Measurements from ENCODE around the gene RTL1. TPM values are rescaled to one million over a fixed set of nuclear protein-coding genes. Genes with fewer than 3 reads are reported as not detected.

RTL1 gene
- total and polyA plus RNA-seq, 2 of the 8 experiments (the other 6 are each of a cell fraction or from before 2014, with no cell fraction given): not detected

DNA sequence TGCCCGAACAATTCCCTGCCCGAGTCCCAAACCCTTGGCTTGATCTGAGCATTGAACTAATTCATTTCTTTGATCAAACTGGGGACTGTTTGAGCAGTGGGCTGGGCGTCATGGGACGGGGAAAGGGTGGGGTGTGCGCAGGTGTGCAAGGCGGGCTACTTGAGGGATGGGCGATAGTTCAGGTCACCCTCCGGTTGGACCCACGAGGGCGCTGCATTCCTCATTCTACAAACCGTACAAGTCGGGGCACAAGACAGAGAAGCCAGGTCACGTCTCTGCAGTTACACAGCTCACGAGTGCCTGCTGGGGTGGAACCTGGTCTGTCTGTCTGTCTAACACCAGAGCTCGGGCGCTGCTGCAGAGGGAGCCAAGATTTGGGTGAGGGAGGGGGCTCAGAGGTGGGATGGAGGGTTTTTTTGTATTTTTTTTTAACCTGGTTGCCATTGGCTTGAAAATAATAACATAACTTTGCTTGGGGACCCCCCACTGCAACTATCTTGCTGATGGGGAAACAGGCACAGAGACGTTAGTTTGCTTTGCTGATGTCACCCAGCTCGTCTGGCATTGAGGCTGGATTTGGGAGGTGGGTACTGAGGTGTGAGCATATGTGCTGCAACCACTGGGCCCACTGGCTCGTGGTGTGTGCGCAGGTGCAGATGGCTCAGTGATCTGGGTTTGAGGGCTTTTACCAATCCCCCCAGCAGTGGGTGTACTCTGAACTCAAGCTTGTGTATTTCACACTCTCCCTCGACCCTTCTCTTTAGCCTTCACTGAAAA, 7.6 kb upstream of the RTL1 start:
- H2AK5ac ChIP-seq (ENCODE audit: low read depth, low read length): no peak overlapping the region
- no peaks in the 10 kb centered on the region for H3K23me2 ChIP-seq (ENCODE audit: low read depth, low read length)
- H3K79me1 ChIP-seq (ENCODE audit: low read depth, low read length): no peaks in the 10 kb centered on the region
- TF ChIP-seq RAD21 (IDR thresholded peaks at IDR 0.05 in 1 of 2, conservative IDR thresholded peaks at IDR 0.05 in 1 of 2; ENCODE audit: low read depth in 2 of 2, low read length in 2 of 2) (peak; percentile 25 to 39; a peak in 3 of 4 replicates), CEBPB (IDR thresholded peaks at IDR 0.05; ENCODE audit: low read depth, low read length) (no peak)
- TF ChIP-seq, protein P1, sequence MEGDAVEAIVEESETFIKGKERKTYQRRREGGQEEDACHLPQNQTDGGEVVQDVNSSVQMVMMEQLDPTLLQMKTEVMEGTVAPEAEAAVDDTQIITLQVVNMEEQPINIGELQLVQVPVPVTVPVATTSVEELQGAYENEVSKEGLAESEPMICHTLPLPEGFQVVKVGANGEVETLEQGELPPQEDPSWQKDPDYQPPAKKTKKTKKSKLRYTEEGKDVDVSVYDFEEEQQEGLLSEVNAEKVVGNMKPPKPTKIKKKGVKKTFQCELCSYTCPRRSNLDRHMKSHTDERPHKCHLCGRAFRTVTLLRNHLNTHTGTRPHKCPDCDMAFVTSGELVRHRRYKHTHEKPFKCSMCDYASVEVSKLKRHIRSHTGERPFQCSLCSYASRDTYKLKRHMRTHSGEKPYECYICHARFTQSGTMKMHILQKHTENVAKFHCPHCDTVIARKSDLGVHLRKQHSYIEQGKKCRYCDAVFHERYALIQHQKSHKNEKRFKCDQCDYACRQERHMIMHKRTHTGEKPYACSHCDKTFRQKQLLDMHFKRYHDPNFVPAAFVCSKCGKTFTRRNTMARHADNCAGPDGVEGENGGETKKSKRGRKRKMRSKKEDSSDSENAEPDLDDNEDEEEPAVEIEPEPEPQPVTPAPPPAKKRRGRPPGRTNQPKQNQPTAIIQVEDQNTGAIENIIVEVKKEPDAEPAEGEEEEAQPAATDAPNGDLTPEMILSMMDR (IDR thresholded peaks at IDR 0.05; ENCODE audit: control extremely low read depth in 1 of 3, insufficient read depth in 1 of 3, low read depth in 1 of 3, low read length in 3 of 3): peak in 1 of 3 experiments; percentile 19; a peak in 2 of 4 replicates
- DNase-seq (ENCODE audit: low read depth in 1 of 2, low spot score in 2 of 2) (peak in 1 of 2 experiments; percentile 43), FAIRE-seq (no peak)
- H2BK120ac ChIP-seq (replicated peaks; ENCODE audit: low read depth, low read length): no peak overlapping the region
- H3K4me2 ChIP-seq (ENCODE audit: insufficient read depth in 1 of 2, low read depth in 2 of 2, low read length in 2 of 2): no peak overlapping the region
- ChIA-PET CTCF (ENCODE audit: partially characterized antibody) (interaction anchor here (0.9 to 1.2 kb wide), 3 partner anchors 60 to 328 kb away, joined by 3 to 4 read pairs (median 3); no protein-coding TSS in a partner anchor), POLR2A (ENCODE audit: partially characterized antibody) (interaction anchor here (0.6 kb wide), 1 partner anchor 104 kb away, joined by 3 read pairs; no protein-coding TSS in a partner anchor)
- H3K9ac ChIP-seq (replicated peaks in 1 of 4; ENCODE audit: extremely low read depth in 1 of 4, low read depth in 3 of 4, low read length in 3 of 4): no peak overlapping the region
- H2BK15ac ChIP-seq (ENCODE audit: low read length): no peak overlapping the region
- no peaks in the 10 kb centered on the region for H4K20me1 ChIP-seq (replicated peaks in 1 of 2; ENCODE audit: control insufficient read depth in 1 of 2, insufficient read depth in 2 of 2, low read length in 2 of 2)
- H3K79me2 ChIP-seq (ENCODE audit: control insufficient read depth in 1 of 2, insufficient read depth in 2 of 2, low read length in 2 of 2): no peaks in the 10 kb centered on the region
- no peaks in the 10 kb centered on the region for H3K36me3 ChIP-seq (ENCODE audit: control insufficient read depth in 2 of 4, insufficient read depth in 4 of 4, low read length in 3 of 4)
- H2AFZ ChIP-seq (ENCODE audit: low read length): no peak overlapping the region
- H2BK5ac ChIP-seq (ENCODE audit: low read depth, low read length): no peak overlapping the region
- H2BK20ac ChIP-seq (ENCODE audit: low read length): no peak overlapping the region
- H3K4ac ChIP-seq (replicated peaks; ENCODE audit: insufficient read length, low read depth, low read length): no peak overlapping the region
- H3K23ac ChIP-seq (ENCODE audit: insufficient read length): no peak overlapping the region
- no peak overlapping the region for H3K4me3 ChIP-seq (ENCODE audit: extremely low read depth in 1 of 4, insufficient read depth in 2 of 4, low read depth in 3 of 4, low read length in 4 of 4)
- H3K27me3 ChIP-seq (replicated peaks in 1 of 4; ENCODE audit: control insufficient read depth in 3 of 4, extremely low read depth in 1 of 4, insufficient read depth in 3 of 4, low read length in 3 of 4): peaks cover 0 to 1% (median 0%) of the 10 kb centered on the region in 4 experiments; a peak in 1 of 7 replicates
- no peak overlapping the region for H3K27ac ChIP-seq (ENCODE audit: low read depth, low read length)
- 91% methylated on average over 21 of the region's 21 CpGs; no CpG with 5 or more reads in 1 of the 2 experiments for WGBS, 2 experiments (ENCODE audit: extremely low coverage in 1 of 2, insufficient coverage in 1 of 2, insufficient read length in 1 of 2, insufficient replicate concordance in 2 of 2, low coverage in 1 of 2, low lambda C conversion rate in 2 of 2, missing lambda C conversion rate in 1 of 2)
- H3K9me3 ChIP-seq (ENCODE audit: insufficient read depth in 2 of 2, low read depth in 1 of 2, low read length in 1 of 2): no peaks in the 10 kb centered on the region
- H3K14ac ChIP-seq (ENCODE audit: insufficient read length): no peak overlapping the region
- H4K8ac ChIP-seq (ENCODE audit: extremely low read depth, insufficient read depth, low read length): no peak overlapping the region; the same call in 1 of the 2 replicates
- no peak overlapping the region for H4K91ac ChIP-seq (replicated peaks; ENCODE audit: insufficient read length, low read length)
- no peak overlapping the region for H3K18ac ChIP-seq (ENCODE audit: extremely low read depth, low read length)
- no peak overlapping the region for H2BK12ac ChIP-seq (ENCODE audit: low read depth, low read length)
- no peaks in the 10 kb centered on the region for H3K4me1 ChIP-seq (replicated peaks in 1 of 4; ENCODE audit: control insufficient read depth in 3 of 4, insufficient read depth in 4 of 4, low read length in 3 of 4)
- H3K56ac ChIP-seq (replicated peaks; ENCODE audit: insufficient read length, low read depth, low read length): no peak overlapping the region
- no peak overlapping the region for H4K5ac ChIP-seq (ENCODE audit: insufficient read length, low read depth, low read length)

All from H1 (cell line).